ENCODE data around the gene RPL38. TPM values are rescaled to one million over a fixed set of nuclear protein-coding genes. Genes with fewer than 3 reads are reported as not detected.

RPL38 gene
- total RNA-seq, 1 donor from 2014 or later, result 919 TPM

DNA sequence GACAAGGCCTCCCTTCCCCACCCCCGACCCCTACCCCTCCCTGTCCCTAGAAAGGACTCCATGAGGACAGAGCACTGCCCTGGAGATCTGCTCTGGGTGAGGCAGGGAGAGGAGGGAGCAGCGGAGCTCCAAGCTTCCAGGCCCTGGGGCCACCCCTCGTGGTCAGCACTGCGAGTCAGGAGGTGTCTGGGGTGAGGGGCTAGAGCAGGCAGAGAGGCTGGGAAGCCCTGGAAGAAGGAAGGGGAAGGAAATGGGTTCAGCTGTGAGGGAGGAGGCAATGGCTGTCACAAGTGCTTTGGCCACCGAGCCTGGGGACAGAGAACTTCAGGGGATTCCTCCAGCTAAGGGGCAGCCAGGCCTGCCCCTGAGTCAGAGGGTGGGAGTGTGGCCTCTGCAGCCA lies 42.4 kb downstream of the RPL38 start:
- no peak overlapping the region for H3K4me2 ChIP-seq (ENCODE audit: low read length)

GRCh38 chr17:74249590-74250270 lies 46.3 kb downstream of the RPL38 start:
- peaks cover 5% of the 10 kb centered on the region for H3K9me3 Mint-ChIP-seq (ENCODE audit: unreplicated experiment)
- FAIRE-seq, result no peak
- no peaks in the 10 kb centered on the region for H3K79me2 ChIP-seq (ENCODE audit: insufficient read depth, low read length)
- no peaks in the 10 kb centered on the region for H3K4me1 ChIP-seq (ENCODE audit: insufficient read depth, low read length)
- no peak for DNase-seq (ENCODE audit: low read depth)
- no peak overlapping the region for H3K9ac ChIP-seq (ENCODE audit: low read length)
- peaks cover 3% of the 10 kb centered on the region for H3K4me1 Mint-ChIP-seq (ENCODE audit: low read depth, unreplicated experiment)
- H3K4me2 ChIP-seq (ENCODE audit: low read length), result no peak overlapping the region
- no peak for TF ChIP-seq EZH2 (IDR thresholded peaks at IDR 0.05; ENCODE audit: insufficient read depth, low read length)
- TF ChIP-seq, protein P1, sequence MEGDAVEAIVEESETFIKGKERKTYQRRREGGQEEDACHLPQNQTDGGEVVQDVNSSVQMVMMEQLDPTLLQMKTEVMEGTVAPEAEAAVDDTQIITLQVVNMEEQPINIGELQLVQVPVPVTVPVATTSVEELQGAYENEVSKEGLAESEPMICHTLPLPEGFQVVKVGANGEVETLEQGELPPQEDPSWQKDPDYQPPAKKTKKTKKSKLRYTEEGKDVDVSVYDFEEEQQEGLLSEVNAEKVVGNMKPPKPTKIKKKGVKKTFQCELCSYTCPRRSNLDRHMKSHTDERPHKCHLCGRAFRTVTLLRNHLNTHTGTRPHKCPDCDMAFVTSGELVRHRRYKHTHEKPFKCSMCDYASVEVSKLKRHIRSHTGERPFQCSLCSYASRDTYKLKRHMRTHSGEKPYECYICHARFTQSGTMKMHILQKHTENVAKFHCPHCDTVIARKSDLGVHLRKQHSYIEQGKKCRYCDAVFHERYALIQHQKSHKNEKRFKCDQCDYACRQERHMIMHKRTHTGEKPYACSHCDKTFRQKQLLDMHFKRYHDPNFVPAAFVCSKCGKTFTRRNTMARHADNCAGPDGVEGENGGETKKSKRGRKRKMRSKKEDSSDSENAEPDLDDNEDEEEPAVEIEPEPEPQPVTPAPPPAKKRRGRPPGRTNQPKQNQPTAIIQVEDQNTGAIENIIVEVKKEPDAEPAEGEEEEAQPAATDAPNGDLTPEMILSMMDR (IDR thresholded peaks at IDR 0.05; ENCODE audit: insufficient read depth, low read depth, low read length), result no peak
- H4K20me1 ChIP-seq (ENCODE audit: insufficient read depth, low read length), result no peaks in the 10 kb centered on the region
- H3K27me3 Mint-ChIP-seq (ENCODE audit: low read depth, unreplicated experiment), result peaks cover 18% of the 10 kb centered on the region
- no peaks in the 10 kb centered on the region for H3K9me3 ChIP-seq (ENCODE audit: insufficient read depth, low read depth, low read length)
- H3K27ac ChIP-seq (ENCODE audit: low read depth, low read length), result no peak overlapping the region
- H3K4me3 ChIP-seq (ENCODE audit: insufficient read depth, low read depth, low read length), result no peak overlapping the region
- H3K4me3 Mint-ChIP-seq (ENCODE audit: unreplicated experiment), result no peak overlapping the region
- no peaks in the 10 kb centered on the region for H3K36me3 ChIP-seq (ENCODE audit: insufficient read depth, low read length)
- no peak overlapping the region for H3K27ac Mint-ChIP-seq (ENCODE audit: unreplicated experiment)
- H3K36me3 Mint-ChIP-seq (ENCODE audit: low read depth, unreplicated experiment), result peaks cover 13% of the 10 kb centered on the region
- H2AFZ ChIP-seq (ENCODE audit: low read depth, low read length), result no peak overlapping the region
- H3K27me3 ChIP-seq (ENCODE audit: insufficient read depth, low read length), result no peaks in the 10 kb centered on the region

More for the DNA sequence above, 42.4 kb downstream of the RPL38 start:
- Histone ChIP-seq H3K79me2 (ENCODE audit: insufficient read depth, low read length) (no peaks in the 10 kb centered on the region), H3K4me3 (ENCODE audit: insufficient read depth, low read depth, low read length) (no peak overlapping the region), H3K27ac (ENCODE audit: low read depth, low read length) (no peak overlapping the region), H2AFZ (ENCODE audit: low read depth, low read length) (no peak overlapping the region), H3K36me3 (ENCODE audit: insufficient read depth, low read length) (no peaks in the 10 kb centered on the region), H4K20me1 (ENCODE audit: insufficient read depth, low read length) (no peaks in the 10 kb centered on the region), H3K27me3 (ENCODE audit: insufficient read depth, low read length) (no peaks in the 10 kb centered on the region), H3K9ac (ENCODE audit: low read length) (no peak overlapping the region), H3K4me1 (ENCODE audit: insufficient read depth, low read length) (no peaks in the 10 kb centered on the region), H3K9me3 (ENCODE audit: insufficient read depth, low read depth, low read length) (no peaks in the 10 kb centered on the region)
- TF ChIP-seq, protein P1 (IDR thresholded peaks at IDR 0.05; ENCODE audit: insufficient read depth, low read depth, low read length), result no peak
- no peak for TF ChIP-seq EZH2 (IDR thresholded peaks at IDR 0.05; ENCODE audit: insufficient read depth, low read length)
- DNase-seq (ENCODE audit: low read depth), result no peak
- Mint-ChIP-seq H3K27ac (ENCODE audit: unreplicated experiment) (no peak overlapping the region), H3K4me1 (ENCODE audit: low read depth, unreplicated experiment) (peaks cover 3% of the 10 kb centered on the region), H3K36me3 (ENCODE audit: low read depth, unreplicated experiment) (peaks cover 8% of the 10 kb centered on the region), H3K27me3 (ENCODE audit: low read depth, unreplicated experiment) (peaks cover 19% of the 10 kb centered on the region), H3K9me3 (ENCODE audit: unreplicated experiment) (peaks cover 5% of the 10 kb centered on the region), H3K4me3 (ENCODE audit: unreplicated experiment) (no peak overlapping the region)
- FAIRE-seq, result no peak

- Mint-ChIP-seq H3K36me3 (ENCODE audit: low read depth, unreplicated experiment) (peaks cover 13% of the 10 kb centered on the region), H3K4me3 (ENCODE audit: unreplicated experiment) (no peak overlapping the region), H3K27ac (ENCODE audit: unreplicated experiment) (no peak overlapping the region), H3K27me3 (ENCODE audit: low read depth, unreplicated experiment) (peaks cover 14% of the 10 kb centered on the region), H3K4me1 (ENCODE audit: low read depth, unreplicated experiment) (peaks cover 2% of the 10 kb centered on the region), H3K9me3 (ENCODE audit: unreplicated experiment) (peaks cover 5% of the 10 kb centered on the region)
- Histone ChIP-seq H3K27me3 (ENCODE audit: insufficient read depth, low read length) (no peaks in the 10 kb centered on the region), H4K20me1 (ENCODE audit: insufficient read depth, low read length) (no peaks in the 10 kb centered on the region), H3K4me2 (ENCODE audit: low read length) (no peak overlapping the region), H3K4me3 (ENCODE audit: insufficient read depth, low read depth, low read length) (no peak overlapping the region), H3K4me1 (ENCODE audit: insufficient read depth, low read length) (no peaks in the 10 kb centered on the region), H3K36me3 (ENCODE audit: insufficient read depth, low read length) (no peaks in the 10 kb centered on the region), H3K9ac (ENCODE audit: low read length) (no peak overlapping the region), H2AFZ (ENCODE audit: low read depth, low read length) (no peak overlapping the region), H3K79me2 (ENCODE audit: insufficient read depth, low read length) (no peaks in the 10 kb centered on the region), H3K27ac (ENCODE audit: low read depth, low read length) (no peak overlapping the region), H3K9me3 (ENCODE audit: insufficient read depth, low read depth, low read length) (no peaks in the 10 kb centered on the region)
- no peak for DNase-seq (ENCODE audit: low read depth)
- TF ChIP-seq, protein P1 (IDR thresholded peaks at IDR 0.05; ENCODE audit: insufficient read depth, low read depth, low read length), result no peak
- TF ChIP-seq EZH2 (IDR thresholded peaks at IDR 0.05; ENCODE audit: insufficient read depth, low read length), result no peak
- no peak for FAIRE-seq
Measured at GRCh38 chr17:74250324-74250995, 47.0 kb downstream of the RPL38 start.
